HAP-1 (cell line): ENCODE data around the gene CARHSP1.
"Not testable (repeated sequence)": the region's sequence is repeated elsewhere in the genome, so short reads cannot be mapped to it uniquely, and the experiment has no call there.

ENCODE experiments used
- DNase-seq, 2 experiments: peaks; one replicate each; pipeline ENCODE4 v3.0.0-alpha.2; 2016 to 2020; ENCODE audit warnings: low spot score in 2 of 2
- H3K27me3 ChIP-seq: fragments of 250-450 bp; sonication (Bioruptor Pico); 2 replicates; pipeline ENCODE4 v1.5.1; 2020; ENCODE audit warnings: low read depth, mild to moderate bottlenecking, moderate library complexity
- H3K36me3 ChIP-seq: fragments of 250-450 bp; sonication (Bioruptor Pico); replicated peaks from 2 replicates; pipeline ENCODE4 v1.5.1; 2020; ENCODE audit warnings: mild to moderate bottlenecking
- H3K4me1 ChIP-seq: fragments of 250-450 bp; sonication (Bioruptor Pico); 2 replicates; pipeline ENCODE4 v1.5.1; 2020; ENCODE audit warnings: mild to moderate bottlenecking
- H3K4me3 ChIP-seq: fragments of 250-450 bp; sonication (Bioruptor Pico); 2 replicates; pipeline ENCODE4 v1.5.1; 2020; ENCODE audit warnings: mild to moderate bottlenecking, moderate library complexity
- H3K9me3 ChIP-seq: fragments of 250-450 bp; sonication (Bioruptor Pico); 2 replicates; pipeline ENCODE4 v1.5.1; 2020; ENCODE audit warnings: mild to moderate bottlenecking, moderate library complexity
- in situ Hi-C: fragments of 300-500 bp; cut with MboI; formaldehyde crosslinking; loops from 3 replicates; pipeline ENCODE4 v1.14.3; 2020; ENCODE audit warnings: low sequenced_read_pairs, inconsistent platforms, mixed read lengths

The CARHSP1 gene

GRCh38 chr16:8849411-8850011 lies 19.3 kb downstream of the CARHSP1 start:
- Histone ChIP-seq H3K36me3 (peaks cover 71% of the 10 kb centered on the region), H3K27me3 (no peaks in the 10 kb centered on the region), H3K4me3 (no peak overlapping the region), H3K4me1 (no peaks in the 10 kb centered on the region), H3K9me3 (no peaks in the 10 kb centered on the region)
- DNase-seq = no peak
- in situ Hi-C loops = no loop called here

DNA sequence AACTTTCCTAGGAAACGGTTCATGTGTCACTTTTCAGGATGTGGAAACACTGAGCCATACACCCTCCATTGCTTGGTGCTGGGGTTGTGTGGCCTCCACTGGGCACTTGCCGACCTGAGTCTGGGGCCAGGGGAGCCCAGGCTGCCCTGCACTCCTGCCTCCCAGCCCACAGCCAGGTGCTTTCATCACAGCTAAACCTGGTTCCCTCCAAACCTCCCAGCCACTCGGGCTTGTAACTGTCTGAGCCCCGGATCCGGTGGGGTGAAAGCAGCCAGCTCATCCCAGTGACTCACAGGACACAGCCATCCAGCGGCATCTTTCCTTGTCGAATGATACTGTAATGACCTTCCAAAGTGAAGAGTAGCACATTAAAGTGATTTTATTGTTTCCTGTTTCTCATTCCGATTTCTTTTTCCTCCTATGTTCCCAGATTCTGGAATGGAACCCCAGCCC lies 19.8 kb downstream of the CARHSP1 start:
- in situ Hi-C loops = no loop called here
- Histone ChIP-seq H3K9me3 (no peaks in the 10 kb centered on the region), H3K36me3 (peaks cover 67% of the 10 kb centered on the region), H3K4me3 (no peak overlapping the region), H3K4me1 (no peaks in the 10 kb centered on the region), H3K27me3 (no peaks in the 10 kb centered on the region)
- DNase-seq = no peak

DNA sequence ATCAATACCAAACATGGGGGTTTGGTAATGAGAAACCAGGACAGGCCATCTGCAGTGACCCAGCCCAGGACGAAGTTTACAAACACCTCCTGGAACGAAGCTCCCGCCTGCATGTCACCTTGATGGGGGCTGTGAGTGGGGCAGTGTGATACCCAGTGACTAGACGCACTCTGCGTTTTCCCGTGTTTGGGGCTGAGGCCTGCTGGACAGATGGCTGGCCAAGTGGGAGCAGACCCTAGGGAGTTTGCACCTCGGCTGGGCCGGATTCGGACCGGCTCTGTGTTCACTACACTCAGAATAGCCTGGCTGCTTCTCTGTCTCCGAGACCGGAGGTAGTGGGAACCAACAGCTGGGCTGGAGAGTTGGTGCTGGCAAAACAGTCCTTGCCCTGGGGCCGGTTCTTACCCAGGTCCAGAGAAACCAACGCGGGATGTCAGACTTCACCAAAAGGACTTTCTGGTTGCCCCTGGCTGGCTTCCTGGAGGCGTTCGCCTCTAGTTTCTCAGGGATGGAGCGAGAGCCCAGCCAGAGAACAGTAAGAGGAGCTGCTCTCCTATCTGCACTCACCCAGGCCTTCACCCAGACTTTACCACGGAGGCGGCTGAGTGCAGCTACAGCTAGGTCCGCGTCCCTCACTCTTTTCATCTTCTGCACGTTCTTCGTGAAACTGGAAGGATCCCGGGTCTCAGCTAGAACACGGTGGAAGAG lies 20.4 kb downstream of the CARHSP1 start:
- no peak for DNase-seq

GRCh38 chr16:8847623-8848022 lies 21.2 kb downstream of the CARHSP1 start:
- peaks cover 55% of the 10 kb centered on the region for H3K36me3 ChIP-seq

More for the DNA sequence above, 20.4 kb downstream of the CARHSP1 start:
- H3K36me3 ChIP-seq = peaks cover 62% of the 10 kb centered on the region
- no peaks in the 10 kb centered on the region for H3K4me1 ChIP-seq
- no peaks in the 10 kb centered on the region for H3K27me3 ChIP-seq
- no peak overlapping the region for H3K4me3 ChIP-seq
- no peaks in the 10 kb centered on the region for H3K9me3 ChIP-seq
- in situ Hi-C loops = no loop called here

GRCh38 chr16:8847145-8847544 lies 21.7 kb downstream of the CARHSP1 start:
- H3K36me3 ChIP-seq = peaks cover 50% of the 10 kb centered on the region
- H3K27me3 ChIP-seq = no peaks in the 10 kb centered on the region
- H3K9me3 ChIP-seq = no peaks in the 10 kb centered on the region
- no peaks in the 10 kb centered on the region for H3K4me1 ChIP-seq
- DNase-seq = no peak
- in situ Hi-C loops = no loop called here
- no peak overlapping the region for H3K4me3 ChIP-seq

More at GRCh38 chr16:8847623-8848022, 21.2 kb downstream of the CARHSP1 start:
- H3K4me1 ChIP-seq = no peaks in the 10 kb centered on the region
- H3K27me3 ChIP-seq = no peaks in the 10 kb centered on the region
- no peak overlapping the region for H3K4me3 ChIP-seq
- H3K9me3 ChIP-seq = no peaks in the 10 kb centered on the region
- DNase-seq = no peak
- in situ Hi-C loops = no loop called here

GRCh38 chr16:8846401-8846932 lies 22.3 kb downstream of the CARHSP1 start:
- Histone ChIP-seq H3K27me3 (no peaks in the 10 kb centered on the region), H3K4me3 (no peak overlapping the region), H3K4me1 (no peaks in the 10 kb centered on the region), H3K9me3 (no peaks in the 10 kb centered on the region), H3K36me3 (peaks cover 46% of the 10 kb centered on the region)
- DNase-seq = no peak
- in situ Hi-C loops = no loop called here

GRCh38 chr16:8845699-8846298 lies 23.0 kb downstream of the CARHSP1 start:
- Histone ChIP-seq H3K4me1 (no peaks in the 10 kb centered on the region), H3K36me3 (peaks cover 39% of the 10 kb centered on the region), H3K27me3 (no peaks in the 10 kb centered on the region), H3K9me3 (no peaks in the 10 kb centered on the region), H3K4me3 (no peak overlapping the region)
- no peak for DNase-seq
- in situ Hi-C loops = no loop called here

DNA sequence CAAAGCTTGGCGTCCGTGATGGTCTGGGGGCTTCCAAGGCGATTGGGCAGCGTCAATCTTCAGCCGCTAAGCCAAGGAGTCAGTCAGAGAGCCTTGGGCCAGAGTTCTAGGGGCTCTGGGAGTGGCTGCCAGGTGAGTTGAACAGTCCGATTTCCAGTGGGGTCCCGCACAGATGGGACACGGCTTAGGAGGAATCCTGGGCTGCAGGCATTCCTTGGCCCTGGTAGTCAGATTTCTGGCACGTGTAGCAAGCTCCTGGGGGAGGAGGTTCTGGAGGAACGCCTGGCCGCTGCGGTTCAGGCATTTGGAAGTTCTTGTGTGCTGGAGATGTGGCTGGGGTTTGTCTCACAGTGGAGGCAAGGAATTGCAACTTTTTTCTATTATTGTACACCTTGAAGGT lies 25.5 kb downstream of the CARHSP1 start:
- H3K4me1 ChIP-seq, DNase-seq, in situ Hi-C loops, H3K27me3 ChIP-seq, H3K4me3 ChIP-seq, H3K9me3 ChIP-seq: not testable (repeated sequence)
- H3K36me3 ChIP-seq = peaks cover 14% of the 10 kb centered on the region

DNA sequence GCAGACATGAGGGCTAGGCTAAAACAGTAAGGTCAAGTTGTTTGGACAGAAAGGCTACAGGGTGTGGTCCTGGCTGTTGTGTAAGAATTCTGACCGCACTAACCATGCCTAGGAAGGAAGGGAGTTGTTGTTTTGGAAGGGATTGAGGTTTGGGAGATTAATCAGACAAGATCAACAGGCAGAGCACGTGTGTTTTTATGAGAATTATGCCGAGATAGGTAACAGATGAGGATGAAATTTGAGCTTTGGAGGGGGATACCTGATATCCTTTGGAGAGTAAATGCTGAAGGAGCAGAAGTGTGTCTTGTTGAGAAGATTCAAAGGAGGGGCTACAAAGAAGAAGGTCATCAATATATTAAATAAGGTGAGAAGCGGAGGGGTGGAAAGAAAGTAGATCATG lies 26.8 kb downstream of the CARHSP1 start:
- DNase-seq, in situ Hi-C loops: not testable (repeated sequence)

DNA sequence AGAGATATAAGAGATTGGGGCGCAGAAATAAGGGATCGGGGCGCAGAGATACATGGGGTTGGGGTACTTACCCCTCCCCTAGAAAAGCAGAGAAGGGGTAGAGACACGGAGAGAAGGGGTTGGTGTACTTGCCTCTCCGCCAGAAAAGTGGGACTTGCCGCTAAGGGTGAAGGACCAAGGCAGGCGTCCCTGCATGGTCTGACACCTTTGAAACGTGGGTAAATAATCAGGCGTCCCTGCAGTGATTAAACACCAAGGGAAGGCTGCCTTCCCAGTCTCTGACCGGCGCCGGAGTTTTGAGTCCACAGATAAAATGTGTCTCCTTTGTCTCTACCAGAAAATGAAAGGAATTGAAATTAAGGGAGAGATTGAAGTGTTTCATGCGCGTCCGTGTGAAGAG lies 31.2 kb downstream of the CARHSP1 start:
- H3K27me3 ChIP-seq, H3K36me3 ChIP-seq, H3K4me1 ChIP-seq, DNase-seq, H3K4me3 ChIP-seq, H3K9me3 ChIP-seq, in situ Hi-C loops: not testable (repeated sequence)

More for the DNA sequence above, 26.8 kb downstream of the CARHSP1 start:
- H3K9me3 ChIP-seq, H3K4me3 ChIP-seq, H3K27me3 ChIP-seq, H3K4me1 ChIP-seq: not testable (repeated sequence)
- H3K36me3 ChIP-seq = peaks cover 12% of the 10 kb centered on the region; the same call in 1 of the 2 replicates

GRCh38 chr16:8836797-8837196 lies 32.0 kb downstream of the CARHSP1 start:
- in situ Hi-C loops, DNase-seq, H3K9me3 ChIP-seq, H3K4me3 ChIP-seq, H3K27me3 ChIP-seq, H3K4me1 ChIP-seq, H3K36me3 ChIP-seq: not testable (repeated sequence)

DNA sequence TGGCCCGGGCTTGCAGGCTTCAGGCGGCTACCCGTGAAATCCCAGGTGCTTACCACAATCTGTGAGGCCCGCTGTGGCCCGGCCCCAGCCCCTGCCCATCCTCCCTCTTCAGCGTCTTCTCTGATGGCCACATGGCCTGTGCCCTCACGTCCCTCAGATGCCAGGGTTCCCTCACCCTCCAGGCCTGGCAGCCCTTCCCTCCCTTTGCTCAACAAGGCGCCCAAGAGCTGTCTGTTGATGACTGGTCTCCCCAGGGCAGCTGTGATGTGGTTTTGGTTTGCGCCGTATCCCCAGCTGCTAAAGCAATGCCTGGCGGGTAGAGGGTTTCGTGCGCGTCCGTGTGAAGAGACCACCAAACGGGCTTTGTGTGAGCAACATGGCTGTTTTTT lies 36.1 kb downstream of the CARHSP1 start:
- peaks cover 14% of the 10 kb centered on the region for H3K4me1 ChIP-seq
- peaks cover 33% of the 10 kb centered on the region for H3K36me3 ChIP-seq
- in situ Hi-C loops = no loop called here
- no peak for DNase-seq
- H3K4me3 ChIP-seq = no peak overlapping the region
- no peaks in the 10 kb centered on the region for H3K9me3 ChIP-seq
- no peaks in the 10 kb centered on the region for H3K27me3 ChIP-seq

- DNase-seq = peak; percentile 75 to 76
- Histone ChIP-seq H3K27me3 (no peaks in the 10 kb centered on the region), H3K9me3 (no peaks in the 10 kb centered on the region), H3K4me3 (peak overlapping the region; percentile 6; the same call in 1 of the 2 replicates), H3K4me1 (peaks cover 14% of the 10 kb centered on the region), H3K36me3 (peaks cover 30% of the 10 kb centered on the region)
- in situ Hi-C loops = no loop called here
Observed at GRCh38 chr16:8831871-8832716, 36.7 kb downstream of the CARHSP1 start.
